PC-3 (cell line): ENCODE data around the gene ANKRD2. TPM values are rescaled to one million over a fixed set of nuclear protein-coding genes. Genes with fewer than 3 reads are reported as not detected.

ENCODE experiments used
- ATAC-seq: fragments of 200-7000 bp; cut with Tn5 transposase; 2 replicates; pipeline ENCODE4 v1.9.1; 2020; ENCODE audit warnings: mild to moderate bottlenecking, moderate library complexity
- BruUV-seq: library from RNA; stranded (reverse); fragments of 400-500 nt; replicated peaks from 2 replicates; lab custom pipeline; 2021; lab: Mats Ljungman, UMichigan
- CTCF ChIA-PET: fragments of 300-600 bp; sonication (Branson Sonifier 250); formaldehyde crosslinking; loops from one replicate; lab custom pipeline; 2022; ENCODE audit warnings: antibody characterized with exemption; lab: Charles Lee
- POLR2A ChIA-PET: fragments of 300-600 bp; sonication (Branson Sonifier 250); formaldehyde crosslinking; loops from one replicate; lab custom pipeline; 2022; ENCODE audit warnings: antibody characterized with exemption; ENCODE audit not compliant: unreplicated experiment; lab: Charles Lee
- DNase-seq: peaks from one replicate; pipeline ENCODE4 v3.0.0-alpha.2; 2015
- H2AFZ ChIP-seq: fragments of 300-600 bp; sonication (generic); 2 replicates; pipeline ENCODE4 v1.6.0; 2016; ENCODE audit warnings: antibody characterized with exemption, low read length
- H3F3A ChIP-seq: fragments of 300-600 bp; sonication (generic); one replicate; pipeline ENCODE4 v1.6.0; 2017; ENCODE audit warnings: antibody characterized with exemption, low read length, control low read depth, mild to moderate bottlenecking; ENCODE audit not compliant: unreplicated experiment
- H3K27ac ChIP-seq: fragments of 300-600 bp; sonication (generic); 2 replicates; pipeline ENCODE4 v1.5.1; 2016; ENCODE audit warnings: mild to moderate bottlenecking, low read length
- H3K27me3 ChIP-seq: fragments of 300-600 bp; sonication (generic); 2 replicates; pipeline ENCODE4 v1.6.1; 2016; ENCODE audit warnings: low read length, mixed read lengths
- H3K36me3 ChIP-seq: fragments of 300-600 bp; sonication (generic); 2 replicates; pipeline ENCODE4 v1.6.1; 2016; ENCODE audit warnings: low read depth, mixed run types, low read length, mixed read lengths
- H3K4me1 ChIP-seq: fragments of 300-600 bp; sonication (generic); 2 replicates; pipeline ENCODE4 v1.5.1; 2016; ENCODE audit warnings: low read length; ENCODE audit not compliant: insufficient read depth
- H3K4me2 ChIP-seq: fragments of 300-600 bp; sonication (generic); 2 replicates; pipeline ENCODE4 v1.6.0; 2016; ENCODE audit warnings: low read length
- H3K4me3 ChIP-seq: fragments of 300-600 bp; sonication (generic); 2 replicates; pipeline ENCODE4 v1.5.1; 2016; ENCODE audit warnings: mild to moderate bottlenecking, low read length, mixed read lengths
- H3K79me2 ChIP-seq: fragments of 300-600 bp; sonication (generic); 2 replicates; pipeline ENCODE4 v1.6.1; 2017; ENCODE audit warnings: low read length, mixed read lengths
- H3K9ac ChIP-seq: fragments of 300-600 bp; sonication (generic); 2 replicates; pipeline ENCODE4 v1.6.0; 2016; ENCODE audit warnings: mild to moderate bottlenecking, low read length
- H3K9me2 ChIP-seq: fragments of 300-600 bp; sonication (generic); replicated peaks from 2 replicates; pipeline ENCODE4 v1.6.1; 2016; ENCODE audit warnings: mixed run types, low read length, mixed read lengths
- H3K9me3 ChIP-seq: fragments of 300-600 bp; sonication (generic); 2 replicates; pipeline ENCODE4 v1.6.1; 2016; ENCODE audit warnings: low read length, mixed read lengths
- H4K20me1 ChIP-seq: fragments of 300-600 bp; sonication (generic); 2 replicates; pipeline ENCODE4 v1.6.1; 2016; ENCODE audit warnings: low read length, mixed read lengths
- EZH2 ChIP-seq: fragments of 300-600 bp; sonication (generic); IDR thresholded peaks from one replicate; pipeline ENCODE4 v1.6.1; 2017; ENCODE audit warnings: antibody characterized with exemption, mild to moderate bottlenecking, low read length; ENCODE audit not compliant: unreplicated experiment
- EZH2phosphoT487 ChIP-seq: fragments of 300-600 bp; sonication (generic); IDR thresholded peaks from 2 replicates; pipeline ENCODE4 v1.6.1; 2018; ENCODE audit warnings: mild to moderate bottlenecking, antibody characterized with exemption, low read length, borderline replicate concordance
- intact Hi-C: fragments of 100-400 bp; cut with micrococcal nuclease; formaldehyde crosslinking; loops from 2 replicates; pipeline ENCODE4 v1.9.0; 2023
- total RNA-seq: library from RNA; depleted of rRNA; stranded (reverse); fragments of >200 nt; gene quantifications from 2 replicates; pipeline ENCODE4 v1.2.3, GENCODE V29; 2014
- TF ChIP-seq, protein P1 (sequence below): fragments of 300-600 bp; sonication (generic); conservative IDR thresholded peaks from 2 replicates; pipeline ENCODE4 v1.5.1; 2017; ENCODE audit warnings: antibody characterized with exemption, low read depth, mild to moderate bottlenecking, low read length

ANKRD2 gene
- total RNA-seq, 1 experiment from 2014 or later, result 1.8 TPM

- no peak for TF ChIP-seq EZH2
- TF ChIP-seq, protein P1, sequence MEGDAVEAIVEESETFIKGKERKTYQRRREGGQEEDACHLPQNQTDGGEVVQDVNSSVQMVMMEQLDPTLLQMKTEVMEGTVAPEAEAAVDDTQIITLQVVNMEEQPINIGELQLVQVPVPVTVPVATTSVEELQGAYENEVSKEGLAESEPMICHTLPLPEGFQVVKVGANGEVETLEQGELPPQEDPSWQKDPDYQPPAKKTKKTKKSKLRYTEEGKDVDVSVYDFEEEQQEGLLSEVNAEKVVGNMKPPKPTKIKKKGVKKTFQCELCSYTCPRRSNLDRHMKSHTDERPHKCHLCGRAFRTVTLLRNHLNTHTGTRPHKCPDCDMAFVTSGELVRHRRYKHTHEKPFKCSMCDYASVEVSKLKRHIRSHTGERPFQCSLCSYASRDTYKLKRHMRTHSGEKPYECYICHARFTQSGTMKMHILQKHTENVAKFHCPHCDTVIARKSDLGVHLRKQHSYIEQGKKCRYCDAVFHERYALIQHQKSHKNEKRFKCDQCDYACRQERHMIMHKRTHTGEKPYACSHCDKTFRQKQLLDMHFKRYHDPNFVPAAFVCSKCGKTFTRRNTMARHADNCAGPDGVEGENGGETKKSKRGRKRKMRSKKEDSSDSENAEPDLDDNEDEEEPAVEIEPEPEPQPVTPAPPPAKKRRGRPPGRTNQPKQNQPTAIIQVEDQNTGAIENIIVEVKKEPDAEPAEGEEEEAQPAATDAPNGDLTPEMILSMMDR, result no peak
- TF ChIP-seq EZH2phosphoT487, result no peak
- no peak overlapping the region for H3K4me3 ChIP-seq
- H3K9me2 ChIP-seq, result no peaks in the 10 kb centered on the region
- peak overlapping the region; percentile 21 for H2AFZ ChIP-seq
- no peaks in the 10 kb centered on the region for H3K79me2 ChIP-seq
- H3K4me2 ChIP-seq, result peak overlapping the region; percentile 65
- peaks cover 26% of the 10 kb centered on the region for H3K4me1 ChIP-seq
- ChIA-PET CTCF (no interaction called here), POLR2A (interaction anchor here (0.7 kb wide), 1 partner anchor 90 kb away, joined by 36 read pairs; the partner anchor contains the start of gene AVPI1)
- H3K36me3 ChIP-seq, result no peaks in the 10 kb centered on the region
- no peaks in the 10 kb centered on the region for H4K20me1 ChIP-seq
- intact Hi-C loops, result no loop called here
- peak overlapping the region; percentile 67 for H3K27ac ChIP-seq
- DNase-seq, result peak; percentile 69
- no peaks in the 10 kb centered on the region for H3K27me3 ChIP-seq
- BruUV-seq, result no TSS peak
- ATAC-seq, result peak; percentile 84
- H3K9me3 ChIP-seq, result no peaks in the 10 kb centered on the region
- peaks cover 5% of the 10 kb centered on the region for H3F3A ChIP-seq
- H3K9ac ChIP-seq, result no peak overlapping the region
Observed at GRCh38 chr10:97596101-97597082, 23.8 kb downstream of the ANKRD2 start.

GRCh38 chr10:97597778-97598177, 25.2 kb downstream of the ANKRD2 start:
- BruUV-seq, result no TSS peak
- no peaks in the 10 kb centered on the region for H3K79me2 ChIP-seq
- TF ChIP-seq, protein P1, result no peak
- TF ChIP-seq EZH2phosphoT487 (no peak), EZH2 (no peak)
- no peak overlapping the region for H2AFZ ChIP-seq
- no peaks in the 10 kb centered on the region for H3K9me3 ChIP-seq
- H3K9ac ChIP-seq, result no peak overlapping the region
- ChIA-PET CTCF (no interaction called here), POLR2A (interaction anchor here (0.6 kb wide), 1 partner anchor 9 kb away, joined by 4 read pairs; no protein-coding TSS in a partner anchor)
- intact Hi-C loops, result no loop called here
- H4K20me1 ChIP-seq, result no peaks in the 10 kb centered on the region
- peaks cover 26% of the 10 kb centered on the region for H3K4me1 ChIP-seq
- H3K4me3 ChIP-seq, result no peak overlapping the region
- H3K9me2 ChIP-seq, result no peaks in the 10 kb centered on the region
- no peak overlapping the region for H3K4me2 ChIP-seq
- H3F3A ChIP-seq, result peaks cover 5% of the 10 kb centered on the region
- DNase-seq, result no peak
- H3K27me3 ChIP-seq, result no peaks in the 10 kb centered on the region
- no peaks in the 10 kb centered on the region for H3K36me3 ChIP-seq
- no peak overlapping the region for H3K27ac ChIP-seq
- ATAC-seq, result no peak
